Measurements from ENCODE around the gene HIPK2.

DNA sequence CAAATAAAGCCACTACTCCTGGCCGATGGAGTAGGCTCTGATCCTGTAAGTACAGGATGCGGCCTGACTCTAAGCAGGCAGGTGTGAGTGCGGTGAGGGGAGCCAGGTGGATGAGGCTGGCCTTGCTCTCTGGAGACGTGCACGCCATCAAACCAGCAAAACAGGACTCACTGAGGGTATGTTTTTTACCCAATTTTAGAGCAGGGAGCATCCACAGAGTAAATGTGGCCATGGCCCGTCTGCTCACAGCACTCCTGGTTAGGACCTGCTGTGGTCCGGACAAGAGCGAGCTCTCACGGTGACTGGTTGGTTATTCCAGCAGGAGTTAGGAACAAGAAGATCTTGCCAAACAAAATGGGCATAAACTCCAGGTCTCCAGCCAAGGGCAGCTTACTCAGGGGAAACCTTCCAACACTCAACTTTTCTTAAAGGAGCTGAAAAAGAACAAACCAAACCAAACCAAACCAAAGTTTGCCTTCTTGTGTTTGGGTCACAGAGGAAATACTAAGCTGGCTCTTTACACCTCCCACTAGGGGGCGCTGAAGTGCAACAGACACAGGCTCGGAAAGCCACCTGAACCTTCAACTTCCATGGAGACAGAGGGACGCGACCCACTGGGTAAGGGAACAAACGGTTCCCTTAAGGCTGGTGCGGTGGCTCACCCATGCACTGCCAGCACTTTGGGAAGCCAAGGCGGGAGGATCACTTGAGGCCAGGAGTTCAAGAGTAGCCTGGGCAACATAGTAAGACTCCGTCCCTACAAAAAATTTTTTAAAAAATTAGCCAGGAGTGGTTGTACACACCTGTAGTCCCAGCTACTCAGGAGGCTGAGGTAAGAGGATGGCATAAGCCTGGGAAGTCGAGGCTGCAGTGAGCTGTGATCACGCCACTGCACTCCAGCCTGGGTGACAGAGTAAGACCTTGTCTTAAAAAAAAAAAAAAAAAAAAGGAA lies 131.9 kb downstream of the HIPK2 start:
- TF ChIP-seq POLR2A (IDR thresholded peaks at IDR 0.05; ENCODE audit: low read depth, low read length) (no peak), POLR2AphosphoS5 (IDR thresholded peaks at IDR 0.05; ENCODE audit: low read depth, low read length) (no peak), TAF1 (IDR thresholded peaks at IDR 0.05; ENCODE audit: borderline replicate concordance, low read depth, low read length) (no peak)
